Hepatocyte (in vitro differentiated cells): ENCODE data around the gene USP21. TPM values are rescaled to one million over a fixed set of nuclear protein-coding genes. Genes with fewer than 3 reads are reported as not detected.
A peak's percentile ranks its signal among the peaks of the same experiment; 100 is the strongest.

Experiments
- DNase-seq: peaks from one replicate; pipeline ENCODE4 v3.0.0-alpha.2; 2016; ENCODE audit warnings: low spot score
- H2AFZ ChIP-seq: fragments of 200-600 bp; sonication (generic); 2 replicates; pipeline ENCODE4 v1.6.0; 2016; ENCODE audit warnings: antibody characterized with exemption, mild to moderate bottlenecking
- H3K27ac ChIP-seq: fragments of 200-600 bp; sonication (generic); 2 replicates; pipeline ENCODE4 v1.5.1; 2016; ENCODE audit warnings: mild to moderate bottlenecking
- H3K27me3 ChIP-seq: fragments of 200-600 bp; sonication (generic); 2 replicates; pipeline ENCODE4 v1.6.1; 2016
- H3K36me3 ChIP-seq: fragments of 200-600 bp; sonication (generic); replicated peaks from 2 replicates; pipeline ENCODE4 v1.5.1; 2016; ENCODE audit warnings: low read depth; ENCODE audit not compliant: insufficient read depth
- H3K4me1 ChIP-seq: fragments of 200-600 bp; sonication (generic); 2 replicates; pipeline ENCODE4 v1.5.1; 2016; ENCODE audit warnings: mild to moderate bottlenecking, moderate library complexity; ENCODE audit not compliant: insufficient read depth
- H3K4me2 ChIP-seq: fragments of 200-600 bp; sonication (generic); 2 replicates; pipeline ENCODE4 v1.6.0; 2016
- H3K4me3 ChIP-seq: fragments of 200-600 bp; sonication (generic); 2 replicates; pipeline ENCODE4 v1.5.1; 2016; ENCODE audit warnings: mild to moderate bottlenecking
- H3K79me2 ChIP-seq: fragments of 200-600 bp; sonication (generic); 2 replicates; pipeline ENCODE4 v1.6.0; 2017; ENCODE audit warnings: mild to moderate bottlenecking
- H3K9me2 ChIP-seq: fragments of 200-600 bp; sonication (generic); replicated peaks from 2 replicates; pipeline ENCODE4 v1.6.0; 2017; ENCODE audit warnings: mild to moderate bottlenecking; ENCODE audit not compliant: insufficient read depth
- H3K9me3 ChIP-seq: fragments of 200-600 bp; sonication (generic); 2 replicates; pipeline ENCODE4 v1.5.1; 2016; ENCODE audit warnings: low read depth, mild to moderate bottlenecking
- H4K20me1 ChIP-seq: fragments of 200-600 bp; sonication (generic); 2 replicates; pipeline ENCODE4 v1.6.0; 2016; ENCODE audit warnings: mild to moderate bottlenecking; ENCODE audit not compliant: insufficient read depth, poor library complexity, severe bottlenecking
- CTCF ChIP-seq: fragments of 200-600 bp; sonication (generic); IDR thresholded peaks from 2 replicates; pipeline ENCODE4 v1.5.1; 2016; ENCODE audit warnings: antibody characterized with exemption, mild to moderate bottlenecking; ENCODE audit not compliant: poor library complexity
- EZH2 ChIP-seq: fragments of 200-600 bp; sonication (generic); IDR thresholded peaks from 2 replicates; pipeline ENCODE4 v1.6.1; 2016; ENCODE audit warnings: antibody characterized with exemption, mild to moderate bottlenecking, borderline replicate concordance
- EZH2phosphoT487 ChIP-seq: fragments of 200-600 bp; sonication (generic); IDR thresholded peaks from one replicate; pipeline ENCODE4 v1.6.1; 2018; ENCODE audit warnings: antibody characterized with exemption, mild to moderate bottlenecking, low read depth, moderate library complexity; ENCODE audit not compliant: unreplicated experiment, severe bottlenecking
- WGBS: methylation state at CpG from one replicate; pipeline ENCODE4 v1.1.6; 2016; ENCODE audit warnings: low lambda C conversion rate; ENCODE audit errors: missing lambda C conversion rate; 5-methylcytosine and 5-hydroxymethylcytosine counted together
- polyA plus RNA-seq: library from polyadenylated mRNA; unstranded; fragments of >200 nt; fragmentation: Nextera tagmentation; extraction: Ambion mirVana; gene quantifications from 2 replicates; pipeline ENCODE4 v1.2.1, GENCODE V29; 2016
- total RNA-seq: library from RNA; depleted of rRNA; stranded (reverse); fragments of >200 nt; gene quantifications from 2 replicates; pipeline ENCODE4 v1.2.3, GENCODE V29; 2014

The USP21 gene
- total and polyA plus RNA-seq, 2 experiments from 2014 or later: 7.7 to 24.4 TPM

- Histone ChIP-seq H4K20me1 (no peaks in the 10 kb centered on the region), H3K4me3 (no peak overlapping the region), H3K79me2 (no peaks in the 10 kb centered on the region), H3K27me3 (no peaks in the 10 kb centered on the region), H3K9me2 (no peaks in the 10 kb centered on the region), H3K9me3 (no peaks in the 10 kb centered on the region), H3K4me2 (no peak overlapping the region), H2AFZ (no peak overlapping the region), H3K27ac (no peak overlapping the region), H3K36me3 (no peaks in the 10 kb centered on the region), H3K4me1 (no peaks in the 10 kb centered on the region)
- no peak for TF ChIP-seq EZH2
- no peak for TF ChIP-seq CTCF
- TF ChIP-seq EZH2phosphoT487: no peak
- WGBS: 57% methylated on average over 3 of the region's 3 CpGs
- DNase-seq: no peak
Measured at GRCh38 chr1:161185282-161185682, 26.0 kb downstream of the USP21 start.

DNA sequence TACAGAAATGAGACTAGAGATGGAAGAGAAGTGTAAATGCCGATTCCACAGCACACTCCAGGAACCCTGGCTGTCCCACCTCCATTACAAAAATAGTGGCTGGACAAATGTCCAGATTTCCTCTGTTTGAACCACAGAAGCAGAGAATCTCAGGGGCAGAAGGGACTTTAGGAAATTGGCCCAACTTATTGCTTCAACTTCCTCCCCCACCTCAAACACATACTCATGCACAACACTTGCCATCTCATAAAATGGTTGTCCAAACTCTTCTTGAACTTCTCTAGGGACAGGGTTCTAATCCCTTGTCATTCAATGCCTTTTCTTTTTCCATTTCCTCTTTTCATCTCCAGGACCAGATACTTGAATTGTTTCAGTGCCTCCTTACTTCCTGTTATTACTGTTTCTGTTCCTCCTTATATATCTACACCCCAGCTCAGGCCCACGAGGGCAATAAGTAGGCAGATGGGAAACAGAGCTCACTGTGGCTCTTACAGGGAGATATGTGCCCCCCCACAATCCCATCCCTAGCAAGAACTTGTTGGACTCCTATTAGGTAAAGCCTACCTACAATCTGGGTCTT, 26.5 kb downstream of the USP21 start:
- H3K9me3 ChIP-seq: no peaks in the 10 kb centered on the region
- H3K4me1 ChIP-seq: no peaks in the 10 kb centered on the region
- H3K27me3 ChIP-seq: no peaks in the 10 kb centered on the region
- no peaks in the 10 kb centered on the region for H3K9me2 ChIP-seq
- H3K4me2 ChIP-seq: no peak overlapping the region
- no peak for DNase-seq
- H3K36me3 ChIP-seq: no peaks in the 10 kb centered on the region
- H3K27ac ChIP-seq: no peak overlapping the region
- no peaks in the 10 kb centered on the region for H3K79me2 ChIP-seq
- H4K20me1 ChIP-seq: no peaks in the 10 kb centered on the region
- WGBS: 72% methylated on average over 2 of the region's 2 CpGs
- no peak overlapping the region for H3K4me3 ChIP-seq
- no peak overlapping the region for H2AFZ ChIP-seq
- TF ChIP-seq CTCF (no peak), EZH2phosphoT487 (no peak), EZH2 (no peak)

DNA sequence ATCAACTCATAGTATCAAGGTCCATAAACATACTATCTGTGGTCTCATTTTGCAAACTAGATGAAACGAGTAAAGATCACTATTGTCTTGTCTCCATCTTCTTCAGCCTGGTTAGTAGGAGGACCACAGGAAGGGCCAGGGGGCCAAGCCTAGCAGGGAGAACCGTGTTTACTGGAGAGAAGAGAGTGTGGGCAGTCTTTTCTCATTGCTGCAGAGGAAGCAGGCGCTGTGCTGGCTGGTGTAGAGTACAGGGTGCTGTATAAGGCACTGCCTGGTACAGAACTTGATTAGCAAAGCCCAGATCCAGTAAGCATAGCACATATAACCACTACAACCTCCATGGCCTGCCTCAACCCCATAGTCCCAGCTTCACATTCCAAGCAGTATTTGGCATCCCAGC, 28.0 kb downstream of the USP21 start:
- no peak for DNase-seq
- H3K4me3 ChIP-seq: no peak overlapping the region
- no peak for TF ChIP-seq EZH2phosphoT487
- H3K79me2 ChIP-seq: no peaks in the 10 kb centered on the region
- no peaks in the 10 kb centered on the region for H3K9me3 ChIP-seq
- no peaks in the 10 kb centered on the region for H3K4me1 ChIP-seq
- H4K20me1 ChIP-seq: no peaks in the 10 kb centered on the region
- peak overlapping the region; percentile 58 for H3K27ac ChIP-seq
- H3K4me2 ChIP-seq: no peak overlapping the region
- WGBS: 81% methylated on average over 3 of the region's 3 CpGs
- H2AFZ ChIP-seq: no peak overlapping the region
- H3K36me3 ChIP-seq: no peaks in the 10 kb centered on the region
- H3K9me2 ChIP-seq: no peaks in the 10 kb centered on the region
- no peaks in the 10 kb centered on the region for H3K27me3 ChIP-seq

GRCh38 chr1:161188381-161188780, 29.1 kb downstream of the USP21 start:
- no peaks in the 10 kb centered on the region for H3K36me3 ChIP-seq
- H3K27me3 ChIP-seq: no peaks in the 10 kb centered on the region
- no peaks in the 10 kb centered on the region for H3K9me2 ChIP-seq
- no peaks in the 10 kb centered on the region for H3K4me1 ChIP-seq
- DNase-seq: no peak
- 94% methylated on average over 6 of the region's 6 CpGs for WGBS
- no peak overlapping the region for H3K4me2 ChIP-seq
- H4K20me1 ChIP-seq: no peaks in the 10 kb centered on the region
- no peak for TF ChIP-seq EZH2phosphoT487
- TF ChIP-seq EZH2: no peak
- TF ChIP-seq CTCF: no peak
- H3K4me3 ChIP-seq: no peak overlapping the region
- no peak overlapping the region for H2AFZ ChIP-seq
- no peak overlapping the region for H3K27ac ChIP-seq
- H3K79me2 ChIP-seq: no peaks in the 10 kb centered on the region
- no peaks in the 10 kb centered on the region for H3K9me3 ChIP-seq
